GM18502 (cell line): ENCODE data around the gene C2orf81.
"Not testable (repeated sequence)": the region's sequence is repeated elsewhere in the genome, so short reads cannot be mapped to it uniquely, and the experiment has no call there.

Source experiments
- ATAC-seq: cut with Tn5 transposase; IDR thresholded peaks from one replicate; pipeline ENCODE4 v1.9.1; 2021; ENCODE audit warnings: mild to moderate bottlenecking; ENCODE audit not compliant: unreplicated experiment, poor library complexity

Gene C2orf81

DNA sequence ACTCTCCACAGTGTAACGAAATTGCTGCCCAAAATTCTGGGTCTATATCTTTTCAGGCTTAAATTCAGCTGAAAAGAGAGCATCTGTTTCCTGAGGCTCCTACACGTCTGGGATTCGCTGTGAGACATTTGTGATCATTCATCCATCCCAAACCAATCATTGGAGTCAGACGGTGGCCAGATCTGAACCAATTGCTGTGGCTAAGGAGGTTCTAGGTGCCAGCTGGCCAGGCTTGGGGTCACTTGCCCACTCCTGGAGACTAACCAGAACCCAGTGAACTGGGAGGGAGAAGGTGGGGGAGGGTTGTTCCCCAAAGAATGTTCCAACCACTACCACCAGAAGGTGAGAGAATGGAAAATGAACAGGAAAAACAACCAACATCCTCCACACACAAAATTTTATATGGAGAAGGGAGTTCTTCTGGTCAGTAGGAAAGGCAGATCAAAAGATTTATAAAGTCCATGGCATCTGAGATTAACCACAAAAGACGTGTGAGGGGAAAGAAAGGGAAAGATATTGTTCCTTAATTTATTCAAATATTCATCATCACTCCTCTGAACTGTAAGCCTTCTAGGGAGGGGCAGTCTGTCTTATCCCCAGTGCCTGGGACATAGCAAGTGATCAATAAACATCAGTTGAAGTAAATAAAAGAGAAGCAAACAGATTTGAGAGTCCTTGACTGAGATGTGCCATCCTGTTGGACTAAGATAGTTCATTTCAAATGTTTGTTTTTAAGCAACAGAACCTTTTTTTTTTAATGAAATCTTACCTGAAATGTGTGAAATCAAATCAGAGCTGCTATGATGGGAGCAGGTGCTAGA is 23.3 kb upstream of the C2orf81 start:
- no peak for ATAC-seq

DNA sequence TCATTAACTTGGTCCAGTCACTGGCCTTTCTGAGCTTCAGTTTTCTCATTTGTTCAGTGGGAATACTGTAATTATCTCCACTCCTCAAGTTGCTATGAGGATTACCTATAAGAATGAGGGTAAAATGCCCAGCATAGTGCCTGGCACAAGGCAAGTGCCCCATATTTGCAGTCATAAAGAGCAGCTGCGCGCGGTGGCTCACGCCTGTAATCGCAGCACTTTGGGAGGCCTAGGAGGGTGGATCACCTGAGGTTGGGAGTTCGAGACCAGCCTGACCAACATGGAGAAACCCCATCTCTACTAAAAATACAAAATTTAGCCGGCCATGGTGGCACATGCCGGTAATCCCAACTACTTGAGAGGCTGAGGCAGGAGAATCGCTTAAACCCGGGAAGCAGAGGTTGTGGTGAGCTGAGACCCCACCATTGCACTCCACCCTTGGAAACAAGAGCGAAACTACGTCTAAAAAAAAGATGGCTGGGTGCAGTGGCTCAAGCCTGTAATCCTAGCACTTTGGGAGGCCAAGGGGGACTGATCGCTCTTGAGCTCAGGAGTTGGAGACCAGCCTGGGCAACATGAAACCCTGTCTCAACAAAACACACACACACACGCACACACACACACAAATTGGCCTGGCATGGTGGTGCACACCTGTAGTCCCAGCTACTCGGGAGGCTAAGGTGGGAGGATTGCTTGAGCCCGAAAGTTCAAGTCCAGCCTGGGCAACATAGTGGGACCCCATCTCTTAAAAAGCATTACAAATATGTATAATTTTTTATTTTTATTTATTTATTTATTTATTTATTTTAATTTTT is 21.3 kb upstream of the C2orf81 start:
- ATAC-seq = not testable (repeated sequence)

DNA sequence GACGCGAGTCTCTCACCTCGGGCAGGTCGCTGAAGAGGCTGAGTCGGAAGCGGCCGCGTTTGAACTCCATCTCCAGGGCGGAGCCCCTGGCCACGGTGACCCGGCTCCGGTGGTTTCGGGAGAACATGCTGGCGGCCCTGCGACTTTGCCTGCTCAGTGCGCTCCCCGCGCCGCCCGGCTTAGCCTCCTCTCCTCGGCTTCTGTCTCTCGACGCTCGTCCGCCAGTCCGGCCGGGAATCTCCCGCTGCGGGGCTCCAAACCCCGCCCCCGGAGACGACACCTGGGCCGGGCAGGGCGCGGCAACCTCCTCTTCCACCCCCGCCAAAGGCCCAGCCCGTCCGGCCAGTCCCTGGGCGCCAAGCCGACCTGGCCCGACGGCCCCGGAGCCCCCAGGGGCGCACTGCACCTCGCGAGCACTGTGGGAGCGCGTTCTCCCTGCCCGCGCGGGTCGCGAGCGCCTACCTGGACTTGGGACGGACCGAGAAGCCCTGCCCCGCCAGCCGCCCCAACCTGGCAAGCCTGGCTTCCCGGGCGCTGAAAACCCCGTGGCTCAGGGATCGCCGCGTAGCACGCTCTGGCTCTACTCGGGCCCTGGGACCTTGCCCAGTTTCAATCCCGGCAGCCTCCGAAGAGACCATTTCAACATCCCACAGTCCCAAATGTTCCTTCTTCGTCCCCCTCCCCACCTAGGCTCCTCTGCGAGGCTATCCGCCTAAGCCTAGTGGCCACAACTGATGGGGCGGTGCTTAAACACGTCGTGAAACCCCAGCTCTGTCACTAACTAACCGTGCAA is 20.5 kb upstream of the C2orf81 start, which contains the start of gene RTKN:
TSS of gene RTKN (minus strand) at position 248 of the 793 bp plus-strand sequence. CDS start at position 127, 121 bp downstream.
- no peak for ATAC-seq

DNA sequence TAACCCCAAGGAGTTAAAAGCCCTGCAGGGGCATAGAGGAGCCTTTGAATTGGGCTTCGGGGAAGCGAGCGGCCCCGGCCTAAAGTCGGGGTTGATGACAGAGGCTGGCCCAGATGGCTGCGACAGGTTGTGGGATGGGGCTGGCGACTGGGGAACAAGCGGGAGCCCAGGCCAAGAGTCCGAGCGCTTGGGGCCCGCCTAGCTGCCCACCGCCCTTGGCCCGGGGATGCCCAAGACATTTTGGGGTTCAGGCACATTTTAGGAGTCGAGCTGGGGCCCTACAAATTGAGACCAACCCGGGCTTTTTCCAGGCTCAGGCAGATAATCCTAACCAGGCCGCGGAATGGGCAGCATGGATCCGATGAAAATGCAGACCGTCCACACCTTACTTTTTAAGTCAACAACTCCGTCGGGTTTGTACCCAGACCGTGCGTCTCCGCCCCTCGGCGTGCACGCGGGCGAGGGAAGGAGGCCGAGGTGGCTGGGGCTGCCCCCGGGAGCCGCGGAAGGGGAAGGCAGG is 19.8 kb upstream of the C2orf81 start:
- ATAC-seq = no peak

DNA sequence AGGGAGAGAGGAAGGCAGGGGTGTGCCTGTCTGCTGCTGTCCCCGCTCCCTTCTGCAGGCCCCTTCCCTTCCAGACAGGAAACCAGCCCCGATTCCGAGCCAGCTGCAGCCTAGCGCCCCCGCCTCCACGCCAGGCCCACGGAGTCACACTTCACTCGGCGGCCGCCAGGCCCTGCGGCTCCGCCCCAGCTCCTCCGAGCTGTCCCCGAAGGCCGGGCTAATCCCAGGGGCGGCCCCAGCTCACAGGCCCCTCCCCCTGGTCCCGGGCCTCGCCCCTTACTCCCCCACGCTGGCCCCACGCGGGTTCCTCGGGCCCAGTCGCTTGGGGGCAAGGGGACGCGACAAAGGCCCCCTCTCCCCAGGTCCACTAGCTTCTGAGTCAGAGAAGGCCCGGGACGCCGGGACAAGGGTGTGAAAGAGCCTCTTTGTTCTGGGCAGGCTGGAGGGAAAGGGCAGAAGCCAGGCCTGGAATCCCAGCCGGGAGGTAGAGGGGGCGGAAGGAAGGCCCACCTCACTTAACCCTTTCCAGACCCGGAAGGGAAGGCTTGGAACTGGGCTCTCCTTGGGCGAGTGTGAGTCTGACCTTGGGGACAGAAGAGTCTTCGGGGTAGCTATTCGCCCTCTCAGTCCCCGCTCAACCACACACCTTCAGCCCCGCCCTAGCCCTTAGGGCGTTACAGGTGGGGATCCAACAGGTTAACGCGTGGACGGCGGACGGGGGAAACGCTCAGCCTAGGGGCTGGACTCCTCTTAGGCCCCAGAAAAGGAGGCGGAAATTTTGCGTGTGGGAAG is 19.2 kb upstream of the C2orf81 start:
- peak; percentile 82 for ATAC-seq

DNA sequence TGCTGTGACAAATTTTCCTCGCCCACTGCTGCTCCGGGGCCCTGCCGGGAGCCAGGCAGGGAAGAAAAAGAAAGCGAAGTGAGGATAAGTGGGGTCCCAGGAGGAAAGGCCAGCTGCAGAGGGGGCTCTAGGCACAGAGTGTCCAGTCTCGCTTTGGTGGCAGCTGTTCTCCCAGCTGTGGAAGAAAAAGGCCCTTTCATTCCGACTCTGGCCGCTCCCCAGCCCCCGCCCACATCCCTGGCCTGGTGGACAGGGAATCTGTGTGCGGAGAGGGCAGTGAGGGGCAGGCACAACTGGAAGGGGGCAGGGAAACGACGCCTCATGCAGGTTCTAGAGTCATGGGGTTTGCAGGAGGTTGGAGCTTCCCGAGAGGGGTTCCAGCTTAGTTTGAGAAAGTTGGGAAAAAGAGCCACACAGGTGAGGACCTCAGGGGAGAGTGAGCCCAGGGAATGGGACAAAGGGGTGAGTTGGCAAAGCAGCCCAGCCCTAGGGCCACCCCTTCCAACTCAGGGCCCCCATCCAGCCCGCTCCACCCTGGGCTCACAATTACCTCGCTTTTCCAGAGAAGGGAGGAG is 18.5 kb upstream of the C2orf81 start:
- ATAC-seq = no peak

DNA sequence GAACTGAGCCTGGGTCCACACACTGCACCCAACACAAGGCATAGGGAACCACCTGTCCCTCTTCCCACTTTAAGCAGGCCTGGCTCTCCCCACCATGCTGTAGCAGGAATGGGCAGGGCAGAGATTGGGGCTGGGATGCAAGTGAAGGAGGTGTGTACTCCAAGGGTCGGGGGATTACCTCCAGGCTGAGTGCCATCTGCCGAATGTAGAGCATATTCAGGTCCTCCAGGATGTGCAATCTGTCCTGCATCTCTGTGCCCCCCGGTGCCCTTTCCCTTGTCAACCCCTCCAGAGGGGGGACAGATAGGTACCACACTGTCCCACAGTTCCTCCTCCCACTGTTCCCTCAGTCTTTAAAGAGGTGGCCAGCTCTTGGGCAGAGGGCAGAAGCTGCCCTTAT is 18.0 kb upstream of the C2orf81 start:
- no peak for ATAC-seq

DNA sequence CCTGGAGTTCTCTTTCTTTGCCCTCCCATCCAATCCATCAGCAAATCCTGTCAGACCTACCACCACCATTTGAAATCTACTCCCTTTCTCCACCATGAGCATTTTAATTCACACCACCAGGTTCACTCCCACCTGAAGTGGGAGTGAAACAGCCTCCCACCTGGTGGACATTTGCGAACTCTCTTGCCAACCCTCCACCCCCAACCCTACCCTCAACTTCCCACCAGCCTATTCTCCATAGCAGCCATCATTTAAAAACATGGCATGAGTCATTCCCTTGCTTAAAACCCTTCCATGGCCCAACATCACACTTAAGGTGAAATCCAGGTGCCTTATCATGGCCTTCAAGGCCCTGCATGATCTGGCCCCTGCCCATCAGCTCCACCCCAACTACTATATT is 16.8 kb upstream of the C2orf81 start:
- no peak for ATAC-seq

DNA sequence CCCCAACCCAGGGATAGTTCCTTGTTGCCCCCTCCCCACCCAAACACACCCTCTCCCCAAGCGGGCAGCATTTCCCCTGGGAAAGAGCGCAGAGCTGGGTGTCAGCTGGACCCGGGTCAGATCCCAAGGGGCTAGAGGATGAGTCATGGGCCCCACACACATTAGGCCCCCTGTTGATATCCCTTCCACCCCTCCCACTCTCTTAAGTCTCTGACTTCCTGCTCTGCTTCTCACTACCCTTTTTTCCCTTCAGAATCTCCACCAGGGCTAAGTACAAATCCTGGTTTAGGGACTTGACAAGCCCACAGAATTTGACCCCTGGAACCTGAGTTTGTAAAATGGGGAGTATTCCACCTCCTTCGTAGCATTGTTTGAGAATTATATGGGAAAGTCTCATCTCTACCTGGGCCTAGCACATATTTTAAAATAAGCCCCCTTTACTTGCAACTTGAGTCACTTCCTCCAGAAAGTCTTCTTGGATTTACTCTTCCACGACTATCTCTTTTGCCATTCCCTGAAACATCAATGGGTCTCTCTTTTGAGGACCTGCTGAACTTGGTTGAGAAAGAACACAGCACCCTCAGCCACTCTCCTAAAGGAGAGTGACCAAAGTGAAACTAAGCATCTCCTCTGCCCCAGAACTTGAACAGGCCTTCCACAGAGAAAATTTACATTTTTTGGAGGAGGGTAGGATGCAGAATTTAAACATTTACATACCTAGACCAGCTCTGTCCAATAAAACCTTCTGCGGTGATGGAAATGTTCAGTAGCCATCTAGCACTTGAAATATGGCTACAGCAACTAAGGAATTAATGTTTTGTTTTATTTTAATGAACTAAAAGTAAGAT is 15.7 kb upstream of the C2orf81 start:
- no peak for ATAC-seq

DNA sequence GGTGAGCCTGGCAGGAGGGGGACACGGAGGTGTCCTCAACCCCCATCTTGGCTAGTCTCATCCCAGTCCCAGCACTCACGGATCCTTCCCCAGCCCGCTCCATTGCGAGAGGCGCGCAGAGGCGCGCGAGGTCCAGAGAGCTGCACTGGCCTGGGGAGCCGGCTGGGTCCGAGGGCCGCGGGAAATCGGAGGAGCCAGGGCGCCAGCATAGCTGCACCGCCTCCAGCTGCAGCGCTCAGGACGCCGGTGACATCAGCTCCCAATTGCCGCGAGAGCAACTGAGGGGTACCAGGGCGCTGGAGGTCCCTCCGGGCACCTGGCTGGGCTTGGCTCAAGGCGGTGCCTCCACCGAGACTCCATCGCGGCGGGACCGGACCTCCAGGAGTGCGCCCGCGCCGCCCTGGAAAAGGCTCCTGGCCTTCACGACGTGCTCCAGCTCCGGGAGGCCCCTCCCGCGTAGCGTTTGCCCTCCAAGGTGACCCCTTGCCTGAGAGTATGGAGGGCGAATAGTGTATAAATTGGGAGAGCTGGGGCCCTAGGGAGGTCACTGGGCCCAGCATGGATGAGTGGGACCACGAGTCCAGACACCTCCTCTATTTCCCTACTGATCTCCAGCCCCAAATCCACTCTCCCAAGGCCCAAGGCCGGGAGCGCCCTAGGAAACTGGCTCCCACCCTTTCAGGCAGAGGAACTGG is 14.8 kb upstream of the C2orf81 start:
- no peak for ATAC-seq

DNA sequence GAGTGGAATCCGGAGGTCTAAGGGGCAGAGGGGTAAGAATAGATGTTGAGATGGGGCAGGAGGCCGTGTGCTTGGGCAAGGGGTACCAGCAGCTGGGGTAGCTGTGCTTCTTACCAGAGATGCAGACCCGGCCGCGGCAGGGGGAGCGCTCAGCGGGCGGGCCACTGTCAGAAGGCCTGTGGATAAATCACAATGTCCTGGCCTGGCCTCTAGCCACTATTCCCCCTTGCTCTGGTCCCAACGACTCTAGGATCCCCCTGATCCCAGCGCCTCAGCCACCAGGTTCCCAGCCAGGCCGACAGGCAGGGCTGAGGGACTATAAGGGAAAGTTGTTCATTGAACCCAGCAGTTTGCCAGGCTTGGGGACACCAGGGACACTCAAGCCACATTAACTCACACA is 9.1 kb upstream of the C2orf81 start:
- no peak for ATAC-seq

DNA sequence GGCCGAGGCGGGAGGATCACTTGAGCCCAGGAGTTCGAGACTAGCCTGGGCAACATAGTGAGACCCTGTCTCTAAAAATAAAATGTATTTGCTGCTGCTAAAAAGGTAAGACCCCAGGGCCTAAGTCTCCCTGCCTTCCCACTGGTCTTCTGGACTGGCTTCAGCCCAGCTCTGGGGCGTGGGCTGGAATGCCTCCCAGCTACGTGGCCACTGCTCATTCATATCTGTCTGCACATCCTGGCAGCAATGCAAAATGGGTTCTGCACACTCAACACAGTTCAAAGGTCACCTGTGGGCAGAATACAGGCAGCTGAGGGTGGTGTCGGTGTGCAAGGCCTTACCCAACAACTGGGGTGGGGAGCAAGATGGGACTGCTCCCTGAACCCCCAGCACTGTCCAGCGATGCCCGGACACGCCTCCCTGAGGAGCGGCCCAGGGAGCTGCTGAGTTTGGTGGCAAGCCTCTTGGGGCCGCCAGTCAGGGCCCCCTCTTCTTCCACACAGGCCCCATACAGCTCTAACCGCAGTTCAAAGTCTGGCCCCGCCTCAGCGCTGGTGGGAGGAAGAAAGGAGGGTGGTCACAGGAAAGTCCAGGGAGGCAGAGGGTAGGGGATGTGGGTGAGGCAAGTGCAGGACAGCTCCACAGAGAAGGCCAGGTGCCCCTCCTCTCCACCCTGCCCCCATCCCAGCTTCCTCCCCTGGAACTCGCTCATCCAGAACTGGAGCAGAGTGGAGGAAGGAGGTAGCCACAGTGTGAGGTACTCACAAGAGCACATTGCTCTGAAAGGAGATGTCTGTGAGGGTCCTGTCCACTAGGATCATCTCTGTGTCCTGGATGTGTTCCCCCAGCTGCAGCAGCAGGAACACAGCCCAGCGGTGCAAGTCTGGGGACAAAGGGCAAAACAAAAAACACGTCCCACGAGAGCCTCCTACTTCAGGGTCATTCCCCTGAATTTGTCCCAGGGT is 8.3 kb upstream of the C2orf81 start:
- ATAC-seq = no peak

DNA sequence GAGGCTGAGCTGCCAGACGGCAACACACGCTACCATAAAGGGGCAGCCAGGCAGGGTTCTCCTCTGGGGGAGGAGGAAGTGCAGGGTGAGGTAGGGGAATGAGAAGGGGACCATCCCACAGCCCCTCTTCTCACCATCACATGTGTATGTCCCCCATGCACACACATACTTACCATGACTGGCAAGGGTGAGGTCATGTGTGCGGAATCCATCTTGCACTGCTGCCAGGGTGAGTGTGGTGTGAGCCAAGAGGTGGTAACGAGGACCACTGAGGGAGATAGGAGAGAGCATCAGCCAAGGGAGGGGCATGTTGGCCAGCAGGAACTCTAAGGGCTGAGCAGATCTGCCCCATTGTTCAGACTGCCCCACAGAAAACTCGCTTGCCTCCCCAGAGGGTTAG is 7.3 kb upstream of the C2orf81 start:
- ATAC-seq = no peak

DNA sequence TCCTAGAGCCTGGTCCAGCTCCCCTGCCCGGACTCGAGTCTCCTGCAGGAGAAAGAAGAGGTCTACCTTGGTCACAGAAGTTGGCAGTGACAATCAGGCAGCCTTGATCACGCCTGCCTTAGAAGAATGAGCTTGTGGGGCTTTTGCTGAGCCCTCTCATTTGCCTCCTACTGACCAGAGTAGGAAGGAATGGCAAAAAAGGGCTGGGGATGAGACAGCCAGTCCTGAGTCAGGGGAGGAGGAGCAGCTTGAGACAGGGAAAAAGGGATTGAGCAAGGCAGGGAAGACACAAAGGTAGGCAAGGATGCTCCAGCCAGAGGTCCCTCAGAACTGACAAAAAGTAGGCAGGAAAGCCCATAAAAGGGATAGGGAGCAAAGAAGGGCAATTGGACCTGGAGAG is 6.1 kb upstream of the C2orf81 start:
- no peak for ATAC-seq

DNA sequence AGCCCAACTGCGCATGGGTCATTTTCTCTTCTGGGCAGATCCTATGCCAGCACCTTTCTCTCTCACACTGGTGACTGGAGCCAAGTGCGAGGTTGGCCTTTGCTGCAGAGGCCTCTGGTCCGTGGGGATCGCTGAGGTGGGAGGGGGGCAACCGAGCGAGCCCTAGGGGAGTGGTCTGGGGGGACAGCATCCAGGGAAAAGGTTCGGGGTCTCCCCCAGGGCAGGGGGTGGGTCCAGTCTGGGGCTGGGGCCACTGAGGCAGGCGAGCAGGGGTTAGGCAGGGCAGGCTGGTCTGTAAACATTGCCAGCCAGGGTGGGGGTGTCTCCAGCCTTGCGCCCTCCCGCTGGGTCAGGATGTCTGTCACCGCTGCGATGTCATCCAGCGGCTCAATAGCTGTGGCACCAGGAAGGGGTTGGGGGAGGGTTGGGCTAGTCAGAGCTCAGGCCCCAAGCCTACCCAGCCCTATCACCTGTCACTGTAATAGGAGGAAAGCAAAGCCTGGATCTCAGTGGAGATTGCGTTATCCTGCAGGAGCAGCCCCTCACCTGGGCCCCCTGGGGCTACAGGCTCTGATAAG is 4.9 kb upstream of the C2orf81 start:
- no peak for ATAC-seq

DNA sequence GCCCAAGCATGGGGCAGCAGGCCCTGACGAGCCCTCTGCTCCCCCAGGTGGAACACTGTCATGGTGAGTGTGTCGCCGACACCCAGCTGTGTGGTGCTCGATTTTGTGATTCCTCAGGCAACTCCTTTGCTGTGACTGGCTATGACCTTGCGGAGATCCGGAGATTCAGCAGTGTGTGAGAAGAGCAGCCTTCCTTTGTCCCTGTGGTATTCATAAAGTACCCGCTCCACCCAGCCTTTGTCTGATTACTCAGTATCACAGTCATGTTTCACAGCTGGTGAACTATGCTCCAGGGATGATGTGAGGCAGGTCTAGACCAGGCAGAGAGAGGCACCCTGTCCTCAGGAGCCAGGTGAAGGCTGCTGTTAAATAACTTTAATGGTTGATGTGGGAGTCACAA is 4.1 kb upstream of the C2orf81 start:
- no peak for ATAC-seq
